HG03025 (cell line): ENCODE results near the gene ENTR1.
"Not testable (repeated sequence)": the region's sequence is repeated elsewhere in the genome, so short reads cannot be mapped to it uniquely, and the experiment has no call there.

ENCODE experiments used
- ATAC-seq: cut with Tn5 transposase; IDR thresholded peaks from one replicate; pipeline ENCODE4 v1.9.1; 2021; ENCODE audit warnings: mild to moderate bottlenecking, moderate library complexity; ENCODE audit not compliant: unreplicated experiment, low FRiP score

Gene ENTR1

DNA sequence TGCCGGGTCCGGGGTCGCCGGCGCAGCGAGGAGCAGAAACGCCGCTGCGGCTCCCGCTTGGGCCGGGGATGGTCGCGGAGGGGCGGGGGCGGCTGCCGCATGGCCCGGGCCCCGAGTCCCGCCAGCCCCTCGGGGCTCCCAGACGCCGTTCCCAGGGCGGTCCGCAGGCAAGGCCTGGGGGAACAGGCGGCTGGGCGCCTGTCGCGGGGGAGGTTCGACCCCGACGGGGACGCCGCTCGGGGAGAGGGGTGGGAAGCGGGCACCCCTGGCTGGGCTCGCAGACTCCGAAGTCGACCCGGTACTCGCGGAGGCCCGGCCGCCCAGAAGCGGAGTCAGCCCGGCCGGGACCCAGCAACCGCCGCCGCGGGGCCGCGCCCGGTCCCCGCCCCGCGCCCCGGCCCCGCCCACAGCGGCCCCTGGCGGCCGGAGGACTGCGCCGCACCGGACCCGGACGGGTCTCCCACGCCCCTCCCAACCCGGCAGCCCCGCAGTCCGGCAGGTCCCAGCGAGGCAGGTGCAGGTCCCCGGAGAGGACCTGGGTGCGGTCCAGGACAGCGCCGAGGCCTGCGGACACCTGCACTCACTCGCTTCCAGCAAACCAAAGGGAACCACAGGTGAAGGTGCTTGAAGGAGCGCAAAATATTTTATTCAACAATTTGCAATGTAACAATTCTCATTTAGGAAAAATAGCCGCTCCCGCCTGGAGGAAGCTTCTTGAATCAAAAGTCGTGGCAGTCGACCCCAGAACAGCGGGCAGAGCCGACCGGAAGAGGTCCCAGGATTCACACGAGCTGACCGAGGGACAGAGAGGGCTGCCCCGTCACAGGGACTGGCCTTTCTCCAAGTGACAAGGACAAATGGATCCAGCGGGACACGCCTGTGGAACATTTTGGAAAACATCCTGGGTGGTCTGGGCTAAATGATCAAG is 29.3 kb upstream of the ENTR1 start, which contains the start of gene INPP5E:
Gene INPP5E (minus strand): TSS at position 365 of the 928 bp plus-strand sequence. CDS start 426 bp downstream, outside the sequence.
- peak; percentile 57 for ATAC-seq

GRCh38 chr9:136438548-136439480 is 28.4 kb upstream of the ENTR1 start:
- peak; percentile 33 for ATAC-seq

DNA sequence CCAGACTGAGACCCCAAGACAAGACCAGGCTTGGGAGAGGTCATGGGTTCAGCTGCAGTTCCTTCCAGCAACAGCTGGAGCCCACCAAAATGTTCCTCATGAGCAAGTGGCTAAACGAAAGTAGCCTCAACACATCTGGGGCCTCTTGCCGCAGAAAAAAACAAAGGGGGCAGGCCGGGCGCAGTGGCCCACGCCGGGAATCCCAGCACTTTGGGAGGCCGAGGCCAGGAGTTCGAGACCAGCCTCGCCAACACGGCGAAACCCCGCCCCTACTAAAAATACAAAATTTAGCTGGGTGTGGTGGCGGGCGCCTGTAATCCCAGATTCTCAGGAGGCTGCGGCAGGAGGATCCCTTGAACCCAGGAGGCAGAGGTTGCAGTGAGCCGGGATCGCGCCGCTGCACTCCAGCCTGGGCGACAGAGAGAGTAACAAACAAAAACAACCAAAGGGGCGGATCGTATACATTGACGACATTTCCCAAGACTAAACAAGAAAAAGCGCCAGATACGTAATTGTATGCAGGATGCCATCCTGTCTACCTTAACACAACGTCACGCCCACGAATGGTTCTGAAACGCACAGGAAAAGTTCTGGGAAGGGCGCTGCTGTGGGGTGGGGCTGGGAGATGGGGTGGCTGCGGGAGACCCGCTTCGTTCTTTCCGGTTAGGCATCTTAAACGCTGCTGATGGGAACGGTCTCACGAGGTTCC is 27.6 kb upstream of the ENTR1 start:
- no peak for ATAC-seq

DNA sequence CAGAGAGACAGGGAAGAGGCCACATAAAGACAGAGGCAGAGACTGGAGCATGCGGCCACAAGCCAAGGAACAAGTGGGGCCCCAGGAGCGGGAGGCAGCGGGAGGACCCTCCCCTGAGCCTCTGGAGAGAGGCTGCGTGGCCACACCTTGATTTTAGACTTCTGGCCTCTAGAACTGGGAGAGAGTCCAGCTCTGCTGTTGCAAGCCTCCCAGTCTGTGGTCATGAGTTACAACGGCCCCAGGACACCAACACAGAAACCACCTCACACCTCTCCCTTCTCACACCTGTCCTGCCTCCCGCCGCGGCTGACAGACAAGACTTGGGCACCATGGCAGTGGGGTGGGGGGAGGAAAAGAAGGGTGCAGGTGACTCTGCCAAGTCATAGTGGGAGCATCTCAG is 27.0 kb upstream of the ENTR1 start:
- ATAC-seq: no peak

GRCh38 chr9:136436055-136436634 is 25.7 kb upstream of the ENTR1 start:
- ATAC-seq: no peak

DNA sequence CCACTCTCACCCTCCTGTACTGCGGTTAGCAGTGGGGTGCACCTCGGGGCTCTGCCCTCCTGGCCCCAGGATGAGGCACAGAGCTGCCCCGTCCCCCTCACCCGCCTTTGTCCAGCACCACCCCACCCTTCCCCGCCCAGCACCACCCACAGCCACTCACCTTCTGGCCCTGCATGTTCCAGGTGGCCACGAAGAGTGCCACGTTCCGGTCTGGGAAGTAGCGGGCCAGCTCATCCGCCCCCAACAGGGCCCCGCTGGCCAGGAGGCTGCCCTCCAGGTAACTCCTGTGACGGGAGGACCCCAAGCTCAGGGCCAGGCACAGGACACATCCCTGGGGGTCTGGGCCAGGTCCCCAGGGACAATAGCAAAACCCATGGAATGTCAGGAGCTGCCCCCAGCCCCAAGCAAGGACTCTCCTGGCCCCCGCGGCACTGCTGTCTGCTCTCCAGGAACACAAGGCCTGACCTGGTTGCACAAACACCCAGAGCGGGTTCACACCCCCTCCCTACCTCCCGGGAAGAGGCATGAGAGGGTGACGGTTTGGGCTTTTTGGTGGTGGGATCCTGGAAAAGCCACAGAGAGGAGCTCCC is 24.3 kb upstream of the ENTR1 start:
- no peak for ATAC-seq

DNA sequence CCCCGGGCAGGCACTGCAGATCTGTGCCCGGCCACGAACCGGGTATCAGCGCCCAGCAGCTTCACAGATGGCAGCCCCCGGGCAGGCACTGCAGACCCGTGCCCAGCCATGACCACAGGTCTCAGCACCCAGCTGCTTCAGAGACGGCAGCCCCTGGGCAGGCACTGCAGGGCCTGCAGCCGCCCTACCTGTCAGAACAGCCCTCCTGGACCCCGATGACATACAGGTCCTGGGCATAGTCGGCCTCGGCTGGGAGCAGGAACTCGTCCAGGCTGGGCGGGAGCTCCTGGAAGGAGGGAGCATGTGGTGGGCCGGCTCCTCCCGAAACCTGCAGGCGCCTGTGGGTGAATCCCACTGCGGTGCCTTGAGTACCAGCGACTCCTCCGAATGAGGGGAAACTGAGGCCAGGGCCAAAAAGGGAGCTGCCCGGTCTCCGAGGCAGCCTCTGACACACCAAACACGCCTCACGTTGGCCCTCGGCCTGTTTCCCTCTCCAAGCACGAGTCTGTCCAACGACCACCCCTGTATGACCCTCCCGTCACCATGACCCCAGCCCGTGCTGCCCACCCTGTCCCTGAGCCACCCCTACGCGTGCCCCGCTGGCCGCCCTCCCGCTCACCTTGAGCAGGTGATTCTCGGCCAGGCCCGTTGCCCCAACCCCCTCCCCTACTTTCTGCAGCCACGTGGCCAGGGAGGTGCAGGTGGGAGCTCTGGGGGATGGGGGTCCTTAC is 23.6 kb upstream of the ENTR1 start:
- ATAC-seq: no peak

- no peak for ATAC-seq
These were observed 22.8 kb upstream of the ENTR1 start for GRCh38 chr9:136433043-136433715.

DNA sequence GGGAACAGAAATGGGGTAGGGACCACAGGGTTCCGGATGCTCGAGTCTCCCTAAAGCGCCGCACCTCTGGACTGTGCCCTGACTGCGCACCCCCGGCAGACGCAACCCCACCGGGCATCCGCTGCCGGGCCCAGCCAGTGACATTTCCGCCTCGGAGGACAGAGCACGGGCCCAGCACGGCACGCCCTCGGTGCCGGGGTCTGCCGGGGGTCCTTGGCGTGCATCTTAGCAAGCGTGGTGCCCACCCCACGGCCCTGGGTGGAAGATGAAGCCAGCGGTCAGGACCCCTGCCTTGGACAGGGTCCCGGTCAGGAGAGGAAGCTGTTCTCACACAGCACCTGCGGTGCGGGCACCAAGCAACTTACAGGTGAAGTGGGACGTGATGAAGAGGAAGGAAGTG is 22.2 kb upstream of the ENTR1 start:
- ATAC-seq: no peak

GRCh38 chr9:136431782-136432350 is 21.5 kb upstream of the ENTR1 start:
- ATAC-seq: no peak

DNA sequence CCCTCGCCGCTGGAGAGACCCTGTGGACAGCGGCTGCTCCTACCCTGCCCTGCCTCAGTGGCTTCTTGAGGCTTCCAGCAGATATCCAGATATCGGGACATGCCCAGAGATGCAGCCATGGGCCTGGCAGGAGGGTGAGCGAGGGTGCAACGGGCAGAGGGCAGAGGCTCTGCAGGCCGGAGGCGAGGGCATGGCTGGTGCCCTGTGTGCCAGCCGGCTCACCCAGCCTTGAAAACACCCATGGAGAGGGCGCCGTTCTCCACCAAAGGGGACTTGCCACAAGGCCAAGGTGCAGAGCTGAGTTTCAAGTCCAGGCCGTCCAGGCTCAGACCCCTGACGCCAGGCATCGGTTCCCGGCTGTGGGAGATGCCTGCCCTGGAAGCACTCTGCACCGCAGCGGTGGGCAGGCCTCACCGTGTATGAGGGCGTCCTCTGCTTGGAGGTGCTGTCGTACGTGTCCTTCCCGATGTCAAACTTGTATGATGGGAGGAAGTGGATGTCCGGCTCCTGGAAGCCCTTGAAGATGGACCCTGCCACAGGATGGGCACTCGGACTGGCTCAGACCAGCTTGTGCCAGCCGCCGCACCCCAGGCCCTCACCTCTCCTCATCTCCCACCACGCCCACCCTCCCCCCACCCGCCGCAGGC is 20.3 kb upstream of the ENTR1 start:
- ATAC-seq: no peak

DNA sequence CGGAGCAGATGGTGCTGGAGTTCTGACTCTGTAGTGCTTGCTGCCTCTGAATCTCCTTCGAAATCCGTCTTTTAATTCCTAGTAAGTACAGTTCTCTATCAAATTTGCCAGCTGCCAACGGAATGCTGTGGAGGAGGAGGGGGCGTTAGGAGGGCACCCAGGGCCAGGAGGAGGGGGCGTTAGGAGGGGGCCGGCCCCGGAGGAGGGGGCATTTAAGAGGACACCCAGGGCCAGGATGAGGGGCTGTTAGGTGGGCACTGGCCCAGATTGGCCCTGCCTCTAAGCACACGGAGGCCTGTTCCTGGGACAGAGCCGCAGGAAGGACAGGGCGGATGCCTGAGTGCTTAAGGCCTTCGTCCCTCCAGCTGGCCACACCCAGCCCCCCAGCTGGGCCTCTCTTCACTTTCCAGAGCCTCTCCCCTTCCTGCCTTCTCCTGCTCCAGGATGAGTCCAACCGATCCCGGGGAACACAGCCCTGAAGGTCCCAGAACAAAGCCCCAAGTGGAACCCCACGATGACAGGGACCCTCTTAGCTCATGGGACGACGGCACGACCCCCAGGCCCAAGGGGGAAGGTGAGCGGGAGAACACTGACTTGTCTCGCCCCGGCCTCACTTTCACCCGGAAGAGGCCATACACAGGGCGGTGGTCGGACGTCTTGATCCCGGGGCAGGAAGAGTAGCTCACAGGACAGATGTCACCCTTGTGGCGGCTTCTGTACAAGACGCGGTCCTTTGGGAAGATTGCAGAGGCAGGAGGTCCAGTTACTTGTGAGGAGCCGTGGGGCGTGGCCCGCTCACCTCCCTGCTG is 19.5 kb upstream of the ENTR1 start:
- no peak for ATAC-seq

DNA sequence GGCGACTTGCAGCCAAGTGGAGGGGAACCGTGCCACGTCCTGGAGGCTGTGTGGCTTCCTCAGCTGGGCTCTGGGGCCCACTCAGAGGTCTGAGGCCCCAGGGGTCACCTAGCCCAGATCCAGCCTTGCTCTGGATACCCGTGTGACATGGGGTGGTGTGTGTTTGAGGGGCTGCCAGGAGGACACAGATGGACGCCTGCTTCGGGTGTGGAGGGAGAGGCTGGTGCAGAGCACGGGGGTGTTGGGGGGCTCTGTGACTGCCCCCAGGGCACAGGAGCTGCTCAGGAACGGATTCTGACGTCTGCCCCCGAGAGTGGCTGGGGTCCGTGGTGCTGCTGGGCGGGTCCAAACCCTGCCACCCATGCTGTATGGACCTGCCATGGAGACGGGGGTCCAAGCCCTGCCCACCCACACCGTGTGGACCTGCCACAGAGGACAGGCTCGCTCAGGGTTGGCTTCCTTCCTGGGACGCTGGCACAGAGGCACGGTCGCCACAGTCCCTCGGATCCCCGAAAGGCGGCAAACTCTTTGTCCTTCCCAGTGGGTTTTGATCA is 18.7 kb upstream of the ENTR1 start:
- no peak for ATAC-seq

DNA sequence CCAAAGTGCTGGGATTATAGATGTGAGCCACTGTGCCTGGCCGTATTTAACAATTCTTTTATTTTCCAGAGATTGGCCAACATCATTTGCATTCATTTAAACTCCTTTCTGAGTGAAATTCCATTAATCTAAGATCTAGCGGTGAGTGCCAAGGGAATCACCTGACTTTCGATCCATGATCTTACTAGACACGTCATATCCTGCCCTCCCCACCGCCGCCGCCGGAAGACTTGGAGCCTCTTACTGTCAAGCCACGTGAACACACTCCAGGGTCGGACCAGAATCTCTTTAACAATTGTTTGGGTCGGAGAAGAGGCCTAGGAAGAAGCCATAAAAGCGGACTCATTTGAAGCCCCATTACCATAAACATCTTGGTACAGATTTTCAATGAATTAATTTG is 16.4 kb upstream of the ENTR1 start:
- no peak for ATAC-seq

GRCh38 chr9:136425367-136425766 is 15.0 kb upstream of the ENTR1 start:
- ATAC-seq: not testable (repeated sequence)

GRCh38 chr9:136424750-136425362 is 14.4 kb upstream of the ENTR1 start:
- ATAC-seq: no peak
